Measurements from ENCODE around the gene TPRN.

GRCh38 chr9:137171149-137171900, 29.2 kb downstream of the TPRN start:
- no peak for TF ChIP-seq CTCF (IDR thresholded peaks at IDR 0.05)
- no peak for TF ChIP-seq POLR2A (IDR thresholded peaks at IDR 0.05)
